Activated T-cell treated with anti-CD3 and anti-CD28 coated beads, Interleukin-2, amount 50 U/mL, for 1 hour (primary cell): ENCODE results near the gene MRAP.

ENCODE experiments used
- DNase-seq: peaks from one replicate; pipeline ENCODE4 v3.0.0-alpha.2; 2020

The MRAP gene

GRCh38 chr21:32350211-32350980 is 51.7 kb downstream of the MRAP start:
- no peak for DNase-seq

DNA sequence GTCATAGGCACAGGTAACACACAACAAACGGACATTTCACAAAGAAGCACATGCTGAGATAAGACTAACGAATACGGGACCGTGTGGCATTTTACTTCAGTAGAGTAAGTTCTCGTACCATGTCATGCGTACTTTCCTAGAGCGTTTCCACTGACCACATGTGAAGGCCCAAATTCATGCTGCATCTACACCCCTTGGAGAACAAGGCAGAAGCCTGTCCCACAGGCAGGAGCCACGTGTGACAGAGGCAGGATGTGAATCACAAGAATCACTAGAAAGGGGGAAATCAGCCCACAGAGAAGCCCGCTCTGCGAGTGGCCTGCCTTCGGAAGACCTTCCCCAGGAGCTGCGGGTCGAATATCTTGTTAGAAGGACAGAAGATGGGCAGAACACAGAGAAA is 52.3 kb downstream of the MRAP start:
- DNase-seq = no peak

DNA sequence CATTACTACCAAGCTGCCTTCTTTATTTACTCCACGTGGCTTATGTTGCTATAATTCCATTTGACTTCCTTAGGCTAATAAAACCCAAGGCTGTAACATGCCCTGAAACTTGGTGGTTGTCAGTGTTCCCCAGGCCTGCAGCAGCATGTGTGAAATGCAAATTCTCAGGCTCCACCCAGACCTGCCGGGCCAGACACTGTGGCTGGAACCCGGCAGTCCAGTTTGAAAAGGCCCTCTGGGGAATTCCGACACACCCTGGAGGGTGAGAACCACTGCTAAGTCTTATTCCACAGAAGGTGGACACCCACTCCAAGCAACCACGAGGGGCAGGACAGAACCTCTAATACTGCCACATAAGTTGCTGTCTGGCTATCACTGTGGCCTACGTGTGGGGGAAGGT is 52.8 kb downstream of the MRAP start:
- no peak for DNase-seq

- no peak for DNase-seq
Observed at GRCh38 chr21:32352526-32352925, 53.9 kb downstream of the MRAP start.

DNA sequence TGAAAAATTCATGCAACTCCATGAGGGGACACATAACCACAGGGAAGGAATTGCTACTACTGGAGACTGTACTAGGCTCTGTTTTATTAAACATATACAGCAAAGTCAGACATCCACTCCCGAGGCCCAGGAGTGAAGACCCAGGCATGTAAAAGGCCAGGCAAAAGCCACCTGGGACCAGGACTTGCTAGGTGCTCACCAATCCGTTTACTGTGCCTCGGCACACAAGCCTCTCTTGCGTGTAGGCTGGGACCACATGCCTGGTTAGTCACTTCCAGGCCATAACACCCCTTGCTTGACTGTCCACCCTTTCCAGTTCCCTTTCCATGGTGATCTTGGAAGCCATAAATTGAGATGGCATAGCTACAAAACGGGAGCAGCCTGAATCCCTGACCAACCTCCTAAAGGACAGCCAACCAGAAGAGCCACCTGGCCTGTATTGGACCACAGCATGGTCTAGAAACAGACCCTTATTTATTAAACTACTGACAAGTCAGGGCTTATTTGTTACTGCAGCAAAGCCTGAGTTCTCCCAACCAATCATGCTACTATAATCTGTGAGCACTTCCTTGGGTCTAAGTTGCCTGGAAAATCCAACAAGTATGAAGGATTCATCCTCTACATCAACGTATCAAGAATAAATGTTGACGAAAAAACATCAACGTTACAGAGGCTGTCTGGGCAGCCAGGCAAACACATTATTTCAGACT is 54.5 kb downstream of the MRAP start:
- DNase-seq = no peak

DNA sequence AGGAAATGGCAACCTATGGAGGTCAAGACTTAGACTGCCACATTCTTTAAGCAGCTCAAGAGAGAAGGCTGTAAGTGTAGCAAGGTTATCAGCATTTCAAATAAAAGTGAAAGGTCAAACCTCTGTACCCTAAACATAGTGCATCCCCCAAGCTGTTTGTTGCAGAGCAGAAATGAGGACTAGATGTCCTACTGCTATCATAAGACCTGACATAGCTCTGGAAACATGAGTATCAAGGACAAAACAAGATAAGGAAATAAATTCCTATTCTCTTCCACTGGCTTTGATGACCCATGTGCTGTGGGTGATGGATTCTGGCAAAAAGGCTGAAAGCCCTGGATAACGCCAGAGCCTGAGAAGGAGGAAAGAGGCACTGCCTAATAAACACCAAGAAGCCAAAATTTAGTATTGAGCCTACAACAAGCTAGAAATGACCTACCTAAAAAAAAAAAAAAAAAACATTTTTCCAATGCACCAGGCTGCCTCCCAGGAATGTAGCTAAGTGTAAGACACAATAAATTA is 58.3 kb downstream of the MRAP start:
- no peak for DNase-seq

GRCh38 chr21:32359719-32360260 is 61.1 kb downstream of the MRAP start:
- DNase-seq = no peak

- DNase-seq = no peak
Observed at GRCh38 chr21:32360401-32360975, 61.8 kb downstream of the MRAP start.
